Endothelial cell of umbilical vein (primary cell): ENCODE results near the gene NCKAP5. TPM values are rescaled to one million over a fixed set of nuclear protein-coding genes. Genes with fewer than 3 reads are reported as not detected.

ENCODE experiments used
- BruUV-seq: library from RNA; stranded (reverse); fragments of 400-500 nt; replicated peaks from 2 replicates; lab custom pipeline; 2021; lab: Mats Ljungman, UMichigan
- CTCF ChIA-PET: fragments of 300-600, 350-600 bp; sonication (Branson Sonifier 250); formaldehyde crosslinking; loops from one replicate; lab custom pipeline; 2021; ENCODE audit warnings: antibody characterized with exemption, inconsistent platforms; lab: Charles Lee
- POLR2A ChIA-PET: fragments of 300-600, 350-600 bp; sonication (Branson Sonifier 250); formaldehyde crosslinking; loops from one replicate; lab custom pipeline; 2021; ENCODE audit warnings: antibody characterized with exemption, inconsistent platforms; lab: Charles Lee
- DNase-seq: peaks from one replicate; pipeline ENCODE4 v3.0.0-alpha.2; 2011; ENCODE audit warnings: low read depth, low spot score
- FAIRE-seq: peaks from 2 replicates; lab custom pipeline; 2011; peaks lifted over from hg19 to GRCh38; lab: Jason Lieb, UNC
- H2AFZ ChIP-seq: 2 replicates; pipeline ENCODE4 v1.6.0; 2012; ENCODE audit warnings: low read depth, low read length, control low read depth, inconsistent platforms
- H3K27ac ChIP-seq: 2 replicates; pipeline ENCODE4 v1.5.1; 2011; ENCODE audit warnings: low read depth, mild to moderate bottlenecking, control low read depth, low read length, moderate library complexity; ENCODE audit not compliant: insufficient read depth
- H3K27me3 ChIP-seq, 2 experiments: 2 replicates each; pipeline versions ENCODE4 v1.6.0 to v1.6.1; 2011; ENCODE audit warnings: low read length in 2 of 2, mixed read lengths in 1 of 2; ENCODE audit not compliant: control insufficient read depth in 2 of 2, insufficient read depth in 2 of 2
- H3K36me3 ChIP-seq, 2 experiments: 2 replicates in 1 of 2; 3 replicates in 1 of 2; pipeline ENCODE4 v1.5.1; 2011; ENCODE audit warnings: low read length in 2 of 2, mild to moderate bottlenecking in 1 of 2, moderate library complexity in 1 of 2; ENCODE audit not compliant: control insufficient read depth in 2 of 2, insufficient read depth in 2 of 2; ENCODE audit errors: extremely low read depth in 1 of 2
- H3K4me1 ChIP-seq: 3 replicates; pipeline ENCODE4 v1.5.1; 2011; ENCODE audit warnings: mild to moderate bottlenecking, low read length; ENCODE audit not compliant: control insufficient read depth, insufficient read depth; ENCODE audit errors: extremely low read depth
- H3K4me2 ChIP-seq: 2 replicates; pipeline ENCODE4 v1.6.1; 2011; ENCODE audit warnings: low read length, control low read depth, mixed read lengths; ENCODE audit not compliant: insufficient read depth
- H3K4me3 ChIP-seq, 3 experiments: fragments of 200-600 bp in 1 of 3; sonication (generic), shearing (Covaris generic) in 1 of 3; replicated peaks in 1 of 3; 2 replicates each; pipeline ENCODE4 v1.5.1; 2011 to 2016; ENCODE audit warnings: control low read depth in 3 of 3, low read length in 3 of 3, mild to moderate bottlenecking in 2 of 3, inconsistent platforms in 1 of 3, low read depth in 1 of 3, moderate library complexity in 1 of 3; ENCODE audit not compliant: insufficient read depth in 1 of 3
- H3K79me2 ChIP-seq: 2 replicates; pipeline ENCODE4 v1.6.0; 2012; ENCODE audit warnings: low read length, inconsistent platforms; ENCODE audit not compliant: control insufficient read depth, insufficient read depth
- H3K9ac ChIP-seq: replicated peaks from 2 replicates; pipeline ENCODE3; 2011; ENCODE audit warnings: low read length, control low read depth; ENCODE audit not compliant: insufficient read depth; ENCODE audit errors: extremely low read depth
- H3K9me1 ChIP-seq: replicated peaks from 3 replicates; pipeline ENCODE4 v1.6.0; 2011; ENCODE audit warnings: mild to moderate bottlenecking, low read length; ENCODE audit not compliant: control insufficient read depth, insufficient read depth; ENCODE audit errors: extremely low read depth
- H3K9me3 ChIP-seq: replicated peaks from 2 replicates; pipeline ENCODE4 v1.5.1; 2012; ENCODE audit warnings: low read length, inconsistent platforms; ENCODE audit not compliant: control insufficient read depth, insufficient read depth
- H4K20me1 ChIP-seq: replicated peaks from 2 replicates; pipeline ENCODE3; 2011; ENCODE audit warnings: mild to moderate bottlenecking, low read length; ENCODE audit not compliant: control insufficient read depth, insufficient read depth; ENCODE audit errors: extremely low read depth
- EZH2 ChIP-seq: IDR thresholded peaks from 2 replicates; pipeline ENCODE4 v1.6.1; 2012; ENCODE audit warnings: borderline replicate concordance, low read depth, mild to moderate bottlenecking, moderate library complexity, low read length, inconsistent platforms; ENCODE audit not compliant: severe bottlenecking
- FOS ChIP-seq: IDR thresholded peaks from 2 replicates; pipeline ENCODE4 v1.6.1; 2011; ENCODE audit warnings: mild to moderate bottlenecking, low read length, moderate library complexity, borderline replicate concordance; ENCODE audit not compliant: insufficient read depth
- GATA2 ChIP-seq: IDR thresholded peaks from 2 replicates; pipeline ENCODE4 v1.7.0; 2011; ENCODE audit warnings: low read depth, mild to moderate bottlenecking, moderate library complexity, mixed read lengths, low read length; ENCODE audit not compliant: insufficient read length, insufficient read depth
- JUN ChIP-seq: IDR thresholded peaks from 2 replicates; pipeline ENCODE4 v1.6.1; 2011; ENCODE audit warnings: borderline replicate concordance, low read depth; ENCODE audit not compliant: insufficient read length, insufficient read depth
- MYC ChIP-seq: IDR thresholded peaks from one replicate; pipeline ENCODE4 v1.6.1; 2011; ENCODE audit warnings: mild to moderate bottlenecking, low read depth, low read length
- POLR2A ChIP-seq: IDR thresholded peaks from 2 replicates; pipeline ENCODE4 v1.6.1; 2012; ENCODE audit warnings: low read depth, mild to moderate bottlenecking, control low read depth, low read length
- POLR2AphosphoS5 ChIP-seq: IDR thresholded peaks from 2 replicates; pipeline ENCODE4 v1.6.1; 2012; ENCODE audit warnings: low read depth, mild to moderate bottlenecking, control low read depth, low read length, moderate library complexity; ENCODE audit not compliant: insufficient read depth
- dilution Hi-C: fragments of 300-500 bp; cut with MboI; formaldehyde crosslinking; loops from one replicate; pipeline ENCODE4 v1.15.0; 2019; ENCODE audit warnings: low sequenced_read_pairs; ENCODE audit not compliant: extremely low pct_ligation_motif_present
- intact Hi-C: fragments of 100-400 bp; cut with micrococcal nuclease; formaldehyde crosslinking; loops from one replicate; pipeline ENCODE4 v1.10.0; 2022
- polyA plus RNA-seq, 4 experiments: library from polyadenylated mRNA; depleted of rRNA in 3 of 4; stranded (reverse) in 3 of 4; unstranded in 1 of 4; fragments of >200 nt; gene quantifications; 2 replicates each; pipeline versions ENCODE4 v1.2.1 to v1.2.3, GENCODE V29; 2011 to 2012; ENCODE audit warnings: missing spikeins in 1 of 4
- total RNA-seq: library from RNA; stranded (reverse); gene quantifications from 2 replicates; pipeline ENCODE4 v1.2.3, GENCODE V29; 2021
- TF ChIP-seq, protein P1 (sequence below), 2 donors: IDR thresholded peaks; 1 replicate in 1 of 2; 2 replicates in 1 of 2; pipeline ENCODE4 v1.5.1; 2011; ENCODE audit warnings: low read length in 2 of 2, mild to moderate bottlenecking in 2 of 2, moderate library complexity in 2 of 2, control low read depth in 1 of 2, inconsistent platforms in 1 of 2, low read depth in 1 of 2; ENCODE audit not compliant: insufficient read depth in 1 of 2; ENCODE audit errors: extremely low read depth in 1 of 2
- TF ChIP-seq, protein P2 (sequence below): IDR thresholded peaks from 2 replicates; pipeline ENCODE4 v1.6.1; 2011; ENCODE audit not compliant: insufficient read depth, insufficient read length

NCKAP5 gene
- total and polyA plus RNA-seq, 2 donors (not counting 3 experiments of a cell fraction or from before 2014, with no cell fraction given), result 0.47 to 3.3 TPM

DNA sequence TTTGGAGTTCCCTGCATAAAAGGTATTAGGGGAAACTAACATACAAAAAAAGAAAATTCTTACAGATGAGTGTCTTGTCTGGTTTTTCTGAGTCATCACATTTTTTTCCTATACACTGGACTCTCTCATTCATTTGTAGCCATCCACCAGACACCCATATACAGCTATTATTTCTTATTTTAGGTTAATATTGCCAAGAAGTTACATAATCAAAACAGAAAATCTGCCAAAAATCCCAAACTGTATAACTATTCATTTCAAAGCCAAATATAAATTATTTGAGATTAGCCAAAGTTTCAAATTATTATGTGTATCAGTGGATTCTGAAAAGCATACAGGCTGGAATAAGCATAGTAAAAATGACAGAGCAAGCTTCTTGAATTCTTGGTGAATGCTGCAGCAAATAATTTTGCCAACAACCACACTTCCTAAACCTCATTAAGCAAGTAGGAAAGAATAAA lies 191.2 kb downstream of the NCKAP5 start:
- Histone ChIP-seq H3K9me1 (no peaks in the 10 kb centered on the region), H3K9me3 (no peaks in the 10 kb centered on the region), H3K36me3 (no peaks in the 10 kb centered on the region), H4K20me1 (no peaks in the 10 kb centered on the region), H3K9ac (no peak overlapping the region), H3K4me3 (no peak overlapping the region), H2AFZ (no peak overlapping the region), H3K4me2 (no peak overlapping the region), H3K27ac (no peak overlapping the region), H3K4me1 (no peaks in the 10 kb centered on the region), H3K79me2 (no peaks in the 10 kb centered on the region), H3K27me3 (no peaks in the 10 kb centered on the region)
- intact Hi-C loops (no loop called here), dilution Hi-C loops (no loop called here)
- no peak for DNase-seq
- FAIRE-seq, result no peak
- ChIA-PET POLR2A (no interaction called here), CTCF (no interaction called here)
- TF ChIP-seq, protein P1, sequence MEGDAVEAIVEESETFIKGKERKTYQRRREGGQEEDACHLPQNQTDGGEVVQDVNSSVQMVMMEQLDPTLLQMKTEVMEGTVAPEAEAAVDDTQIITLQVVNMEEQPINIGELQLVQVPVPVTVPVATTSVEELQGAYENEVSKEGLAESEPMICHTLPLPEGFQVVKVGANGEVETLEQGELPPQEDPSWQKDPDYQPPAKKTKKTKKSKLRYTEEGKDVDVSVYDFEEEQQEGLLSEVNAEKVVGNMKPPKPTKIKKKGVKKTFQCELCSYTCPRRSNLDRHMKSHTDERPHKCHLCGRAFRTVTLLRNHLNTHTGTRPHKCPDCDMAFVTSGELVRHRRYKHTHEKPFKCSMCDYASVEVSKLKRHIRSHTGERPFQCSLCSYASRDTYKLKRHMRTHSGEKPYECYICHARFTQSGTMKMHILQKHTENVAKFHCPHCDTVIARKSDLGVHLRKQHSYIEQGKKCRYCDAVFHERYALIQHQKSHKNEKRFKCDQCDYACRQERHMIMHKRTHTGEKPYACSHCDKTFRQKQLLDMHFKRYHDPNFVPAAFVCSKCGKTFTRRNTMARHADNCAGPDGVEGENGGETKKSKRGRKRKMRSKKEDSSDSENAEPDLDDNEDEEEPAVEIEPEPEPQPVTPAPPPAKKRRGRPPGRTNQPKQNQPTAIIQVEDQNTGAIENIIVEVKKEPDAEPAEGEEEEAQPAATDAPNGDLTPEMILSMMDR (IDR thresholded peaks at IDR 0.05; ENCODE audit: extremely low read depth in 1 of 2, insufficient read depth in 1 of 2, low read depth in 1 of 2, low read length in 2 of 2), result no peak
- TF ChIP-seq JUN (no peak), POLR2A (no peak), POLR2AphosphoS5 (no peak), FOS (no peak), EZH2 (no peak), GATA2 (no peak), MYC (no peak)
- TF ChIP-seq, protein P2, sequence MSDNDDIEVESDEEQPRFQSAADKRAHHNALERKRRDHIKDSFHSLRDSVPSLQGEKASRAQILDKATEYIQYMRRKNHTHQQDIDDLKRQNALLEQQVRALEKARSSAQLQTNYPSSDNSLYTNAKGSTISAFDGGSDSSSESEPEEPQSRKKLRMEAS, result no peak
- no TSS peak for BruUV-seq
